Activated CD4-positive, alpha-beta T cell treated with anti-CD3 and anti-CD28 coated beads, Interleukin-2, amount 10 ng/mL, durations not matched to agents 24 days and 14 days (primary cell): ENCODE measurements around the gene GUCA1A. TPM values are rescaled to one million over a fixed set of nuclear protein-coding genes. Genes with fewer than 3 reads are reported as not detected.

Source experiments
- DNase-seq: peaks from one replicate; pipeline ENCODE4 v3.0.0; 2022
- H3K27ac Mint-ChIP-seq: one replicate; pipeline ENCODE4 v1.8.0; 2022; ENCODE audit warnings: mild to moderate bottlenecking, mixed read lengths
- H3K27me3 Mint-ChIP-seq: one replicate; pipeline ENCODE4 v1.8.0; 2022; ENCODE audit warnings: mixed read lengths
- H3K36me3 Mint-ChIP-seq: one replicate; pipeline ENCODE4 v1.8.0; 2022; ENCODE audit warnings: low read depth, mild to moderate bottlenecking, mixed read lengths
- H3K4me1 Mint-ChIP-seq: one replicate; pipeline ENCODE4 v1.8.0; 2021; ENCODE audit warnings: mixed read lengths
- H3K4me3 Mint-ChIP-seq: one replicate; pipeline ENCODE4 v1.8.0; 2022; ENCODE audit warnings: mild to moderate bottlenecking, moderate library complexity, mixed read lengths
- H3K9me3 Mint-ChIP-seq: one replicate; pipeline ENCODE4 v1.8.0; 2021; ENCODE audit warnings: mixed read lengths
- intact Hi-C: fragments of 100-400 bp; cut with micrococcal nuclease; formaldehyde crosslinking; loops from one replicate; pipeline ENCODE4 v1.15.1; 2023
- total RNA-seq: library from RNA; stranded (reverse); gene quantifications from 2 replicates; pipeline ENCODE4 v1.2.3, GENCODE V29; 2022

The GUCA1A gene
- not detected in 2 replicates for total RNA-seq

- intact Hi-C loops: no loop called here
- H3K4me1 Mint-ChIP-seq: peaks cover 1% of the 10 kb centered on the region
- H3K27me3 Mint-ChIP-seq: no peaks in the 10 kb centered on the region
- no peaks in the 10 kb centered on the region for H3K9me3 Mint-ChIP-seq
- no peak within 1 kb of the TSS for H3K4me3 Mint-ChIP-seq
- H3K27ac Mint-ChIP-seq: no peak within 1 kb of the TSS
- no peak for DNase-seq
- no peaks in the 10 kb centered on the region for H3K36me3 Mint-ChIP-seq
These were observed at the start of gene GUCA1A for GRCh38 chr6:42173101-42173500. TSS of gene GUCA1A (plus strand) at chr6:42173364. CDS start at chr6:42173614, 250 bp downstream.

- H3K27ac Mint-ChIP-seq: no peak overlapping the region
- H3K36me3 Mint-ChIP-seq: no peaks in the 10 kb centered on the region
- H3K9me3 Mint-ChIP-seq: no peaks in the 10 kb centered on the region
- H3K27me3 Mint-ChIP-seq: no peaks in the 10 kb centered on the region
- H3K4me3 Mint-ChIP-seq: no peak overlapping the region
- H3K4me1 Mint-ChIP-seq: no peaks in the 10 kb centered on the region
- intact Hi-C loops: no loop called here
- DNase-seq: no peak
These were observed 49.6 kb upstream of the GUCA1A start for GRCh38 chr6:42123379-42124103.

- intact Hi-C loops: no loop called here
- no peak for DNase-seq
- Mint-ChIP-seq H3K27me3 (no peaks in the 10 kb centered on the region), H3K4me1 (no peaks in the 10 kb centered on the region), H3K27ac (no peak overlapping the region), H3K4me3 (no peak overlapping the region), H3K9me3 (no peaks in the 10 kb centered on the region), H3K36me3 (no peaks in the 10 kb centered on the region)
These were observed 48.8 kb upstream of the GUCA1A start for GRCh38 chr6:42124223-42124836.

GRCh38 chr6:42125231-42125630 is 47.9 kb upstream of the GUCA1A start:
- no peaks in the 10 kb centered on the region for H3K9me3 Mint-ChIP-seq
- no peak for DNase-seq
- H3K4me1 Mint-ChIP-seq: no peaks in the 10 kb centered on the region
- H3K4me3 Mint-ChIP-seq: no peak overlapping the region
- intact Hi-C loops: no loop called here
- no peak overlapping the region for H3K27ac Mint-ChIP-seq
- H3K36me3 Mint-ChIP-seq: no peaks in the 10 kb centered on the region
- no peaks in the 10 kb centered on the region for H3K27me3 Mint-ChIP-seq

GRCh38 chr6:42125663-42126062 is 47.5 kb upstream of the GUCA1A start:
- no peak for DNase-seq
- intact Hi-C loops: no loop called here
- Mint-ChIP-seq H3K27ac (no peak overlapping the region), H3K4me1 (no peaks in the 10 kb centered on the region), H3K27me3 (no peaks in the 10 kb centered on the region), H3K4me3 (no peak overlapping the region), H3K9me3 (no peaks in the 10 kb centered on the region), H3K36me3 (no peaks in the 10 kb centered on the region)

GRCh38 chr6:42128460-42129359 is 44.5 kb upstream of the GUCA1A start:
- H3K27me3 Mint-ChIP-seq: no peaks in the 10 kb centered on the region
- DNase-seq: no peak
- H3K4me3 Mint-ChIP-seq: no peak overlapping the region
- intact Hi-C loops: no loop called here
- no peaks in the 10 kb centered on the region for H3K36me3 Mint-ChIP-seq
- H3K4me1 Mint-ChIP-seq: no peaks in the 10 kb centered on the region
- H3K27ac Mint-ChIP-seq: no peak overlapping the region
- H3K9me3 Mint-ChIP-seq: no peaks in the 10 kb centered on the region

- intact Hi-C loops: no loop called here
- peaks cover 2% of the 10 kb centered on the region for H3K27me3 Mint-ChIP-seq
These were observed 43.8 kb upstream of the GUCA1A start for GRCh38 chr6:42129360-42129676.

GRCh38 chr6:42131531-42131930 is 41.6 kb upstream of the GUCA1A start:
- H3K27ac Mint-ChIP-seq: no peak overlapping the region
- H3K4me1 Mint-ChIP-seq: peaks cover 2% of the 10 kb centered on the region
- H3K4me3 Mint-ChIP-seq: no peak overlapping the region
- no peak for DNase-seq
- H3K36me3 Mint-ChIP-seq: no peaks in the 10 kb centered on the region
- H3K9me3 Mint-ChIP-seq: no peaks in the 10 kb centered on the region
- H3K27me3 Mint-ChIP-seq: peaks cover 2% of the 10 kb centered on the region
- intact Hi-C loops: no loop called here

More at GRCh38 chr6:42129360-42129676, 43.8 kb upstream of the GUCA1A start:
- no peaks in the 10 kb centered on the region for H3K9me3 Mint-ChIP-seq
- no peak for DNase-seq
- H3K4me3 Mint-ChIP-seq: no peak overlapping the region
- H3K4me1 Mint-ChIP-seq: no peaks in the 10 kb centered on the region
- no peaks in the 10 kb centered on the region for H3K36me3 Mint-ChIP-seq
- no peak overlapping the region for H3K27ac Mint-ChIP-seq

- Mint-ChIP-seq H3K27me3 (peaks cover 3% of the 10 kb centered on the region), H3K4me1 (peaks cover 10% of the 10 kb centered on the region), H3K4me3 (no peak overlapping the region), H3K27ac (no peak overlapping the region), H3K9me3 (no peaks in the 10 kb centered on the region), H3K36me3 (no peaks in the 10 kb centered on the region)
- intact Hi-C loops: no loop called here
- DNase-seq: no peak
These were observed 39.2 kb upstream of the GUCA1A start for GRCh38 chr6:42133926-42134325.

- Mint-ChIP-seq H3K36me3 (no peaks in the 10 kb centered on the region), H3K4me1 (peaks cover 10% of the 10 kb centered on the region)
- intact Hi-C loops: no loop called here
These were observed 38.0 kb upstream of the GUCA1A start for GRCh38 chr6:42135161-42135560.

GRCh38 chr6:42135722-42136121 is 37.4 kb upstream of the GUCA1A start:
- Mint-ChIP-seq H3K4me3 (no peak overlapping the region), H3K9me3 (no peaks in the 10 kb centered on the region), H3K27ac (no peak overlapping the region), H3K4me1 (peaks cover 10% of the 10 kb centered on the region), H3K27me3 (peaks cover 16% of the 10 kb centered on the region), H3K36me3 (no peaks in the 10 kb centered on the region)
- DNase-seq: no peak
- intact Hi-C loops: no loop called here

More at GRCh38 chr6:42135161-42135560, 38.0 kb upstream of the GUCA1A start:
- Mint-ChIP-seq H3K27me3 (peaks cover 10% of the 10 kb centered on the region), H3K27ac (no peak overlapping the region), H3K4me3 (no peak overlapping the region), H3K9me3 (no peaks in the 10 kb centered on the region)
- no peak for DNase-seq

GRCh38 chr6:42136508-42137193 is 36.5 kb upstream of the GUCA1A start:
- H3K4me1 Mint-ChIP-seq: peaks cover 10% of the 10 kb centered on the region
- H3K4me3 Mint-ChIP-seq: no peak overlapping the region
- intact Hi-C loops: no loop called here
- H3K9me3 Mint-ChIP-seq: no peaks in the 10 kb centered on the region
- peaks cover 25% of the 10 kb centered on the region for H3K27me3 Mint-ChIP-seq
- DNase-seq: no peak
- H3K36me3 Mint-ChIP-seq: no peaks in the 10 kb centered on the region
- no peak overlapping the region for H3K27ac Mint-ChIP-seq

GRCh38 chr6:42137194-42137753 is 35.9 kb upstream of the GUCA1A start:
- H3K4me1 Mint-ChIP-seq: peaks cover 10% of the 10 kb centered on the region
- H3K36me3 Mint-ChIP-seq: no peaks in the 10 kb centered on the region
- no peak for DNase-seq
- intact Hi-C loops: no loop called here
- peaks cover 25% of the 10 kb centered on the region for H3K27me3 Mint-ChIP-seq
- H3K27ac Mint-ChIP-seq: no peak overlapping the region
- no peak overlapping the region for H3K4me3 Mint-ChIP-seq
- no peaks in the 10 kb centered on the region for H3K9me3 Mint-ChIP-seq
